GM10266 (cell line): ENCODE measurements around the gene RAPGEF4.

Experiments
- DNase-seq: peaks from one replicate; pipeline ENCODE4 v3.0.0; 2012; ENCODE audit errors: extremely low spot score
- TF ChIP-seq, protein P1 (sequence below): IDR thresholded peaks from 2 replicates; pipeline ENCODE4 v1.5.1; 2012; ENCODE audit warnings: mild to moderate bottlenecking, low read depth; ENCODE audit not compliant: control insufficient read depth, insufficient read depth; ENCODE audit errors: missing control alignments

Gene RAPGEF4

GRCh38 chr2:172811027-172811426, 75.4 kb downstream of the RAPGEF4 start:
- no peak for DNase-seq
- TF ChIP-seq, protein P1, sequence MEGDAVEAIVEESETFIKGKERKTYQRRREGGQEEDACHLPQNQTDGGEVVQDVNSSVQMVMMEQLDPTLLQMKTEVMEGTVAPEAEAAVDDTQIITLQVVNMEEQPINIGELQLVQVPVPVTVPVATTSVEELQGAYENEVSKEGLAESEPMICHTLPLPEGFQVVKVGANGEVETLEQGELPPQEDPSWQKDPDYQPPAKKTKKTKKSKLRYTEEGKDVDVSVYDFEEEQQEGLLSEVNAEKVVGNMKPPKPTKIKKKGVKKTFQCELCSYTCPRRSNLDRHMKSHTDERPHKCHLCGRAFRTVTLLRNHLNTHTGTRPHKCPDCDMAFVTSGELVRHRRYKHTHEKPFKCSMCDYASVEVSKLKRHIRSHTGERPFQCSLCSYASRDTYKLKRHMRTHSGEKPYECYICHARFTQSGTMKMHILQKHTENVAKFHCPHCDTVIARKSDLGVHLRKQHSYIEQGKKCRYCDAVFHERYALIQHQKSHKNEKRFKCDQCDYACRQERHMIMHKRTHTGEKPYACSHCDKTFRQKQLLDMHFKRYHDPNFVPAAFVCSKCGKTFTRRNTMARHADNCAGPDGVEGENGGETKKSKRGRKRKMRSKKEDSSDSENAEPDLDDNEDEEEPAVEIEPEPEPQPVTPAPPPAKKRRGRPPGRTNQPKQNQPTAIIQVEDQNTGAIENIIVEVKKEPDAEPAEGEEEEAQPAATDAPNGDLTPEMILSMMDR = no peak

- TF ChIP-seq, protein P1 = no peak
These were observed 76.6 kb downstream of the RAPGEF4 start for GRCh38 chr2:172812158-172812744.

DNA sequence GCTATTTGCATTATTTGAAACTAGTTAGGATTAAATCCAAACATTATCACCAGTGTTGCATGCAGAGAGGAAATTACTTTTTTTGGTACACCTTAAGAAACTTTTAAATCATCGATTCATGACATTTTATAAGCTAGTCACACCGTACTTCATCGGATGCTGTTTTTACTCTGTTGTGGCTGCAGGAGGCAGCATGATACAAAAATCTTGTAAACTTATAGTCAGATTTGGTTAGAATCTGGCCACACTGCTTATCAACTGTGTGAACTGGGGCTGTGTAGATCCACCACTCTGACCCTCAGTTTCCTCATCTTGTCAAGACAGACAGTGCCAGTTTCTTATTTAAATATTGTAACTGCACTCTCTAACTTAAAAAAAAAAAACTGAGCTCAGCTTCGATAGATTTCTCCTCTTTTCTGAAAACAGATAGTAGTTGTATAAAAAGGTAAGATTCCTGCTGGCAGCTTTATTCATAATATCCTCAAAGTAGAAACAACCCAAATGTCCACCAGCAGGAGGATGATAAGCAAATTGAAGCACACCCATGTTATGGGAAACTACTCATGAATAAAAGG, 77.8 kb downstream of the RAPGEF4 start:
- no peak for DNase-seq
- TF ChIP-seq, protein P1 = no peak

More at GRCh38 chr2:172812158-172812744, 76.6 kb downstream of the RAPGEF4 start:
- no peak for DNase-seq

DNA sequence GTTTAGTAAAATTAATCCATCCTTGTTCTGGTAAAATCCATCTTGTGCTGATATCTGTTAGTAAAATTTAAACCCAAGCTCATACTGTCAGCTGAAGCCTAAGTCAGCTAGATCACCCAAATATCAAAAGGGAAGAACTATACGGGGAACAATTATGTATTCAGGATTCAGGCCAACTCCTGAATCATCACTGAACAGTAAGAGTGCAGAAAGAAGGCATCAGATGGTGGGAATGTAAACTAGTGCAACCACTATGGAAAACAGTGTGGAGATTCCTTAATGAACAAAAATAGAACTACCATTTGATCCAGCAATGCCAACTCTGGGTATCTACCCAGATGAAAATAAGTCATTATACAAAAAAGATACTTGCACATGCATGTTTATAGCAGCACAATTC, 81.8 kb downstream of the RAPGEF4 start:
- TF ChIP-seq, protein P1 = no peak
- DNase-seq = no peak

GRCh38 chr2:172819943-172820342, 84.3 kb downstream of the RAPGEF4 start:
- TF ChIP-seq, protein P1 = no peak
- no peak for DNase-seq

DNA sequence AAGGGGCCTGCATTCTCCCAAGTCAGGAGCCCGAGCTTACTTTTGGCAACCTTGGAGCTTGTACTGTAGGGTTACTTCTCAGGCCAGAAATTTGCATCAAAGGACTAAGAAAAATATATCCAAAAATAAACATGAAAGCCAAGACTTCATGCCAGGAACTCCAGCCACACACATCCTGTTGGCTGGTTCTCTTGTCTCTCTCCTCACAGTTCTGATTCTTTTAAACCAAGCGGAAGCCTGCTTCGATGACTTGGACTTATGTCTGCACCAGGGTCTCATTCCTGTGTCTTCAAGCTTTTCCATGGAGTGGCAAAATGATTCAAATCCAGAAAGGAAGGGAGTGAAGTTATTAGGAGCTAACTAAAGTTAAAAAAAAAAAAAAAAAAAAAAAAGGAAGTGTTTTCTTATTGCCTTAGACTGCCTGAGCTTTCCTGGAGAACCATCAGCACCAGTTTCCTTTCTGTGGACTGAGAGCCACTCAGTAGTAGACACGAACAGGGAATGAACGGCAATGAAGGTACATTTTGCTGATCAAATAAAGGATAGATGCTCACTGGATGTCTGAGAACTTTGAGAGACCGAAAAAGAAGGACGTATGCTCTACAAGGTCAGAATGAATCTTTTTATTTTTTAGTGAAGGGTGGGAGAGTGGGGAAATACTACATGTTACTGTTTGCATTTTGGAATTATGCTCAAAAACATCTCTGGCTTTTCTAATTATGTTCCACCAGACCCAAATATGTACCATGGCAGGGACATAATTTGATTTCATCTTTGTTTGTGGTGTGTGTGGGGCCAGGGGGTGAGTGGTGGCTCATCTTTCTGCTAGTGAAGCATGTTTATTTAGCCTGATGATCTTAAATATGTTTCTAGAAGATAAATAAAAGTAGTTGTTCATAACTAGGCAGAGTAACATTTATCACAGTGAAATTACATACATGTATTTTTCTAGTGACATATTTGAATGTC, 86.0 kb downstream of the RAPGEF4 start:
- no peak for DNase-seq
- TF ChIP-seq, protein P1 = no peak

- DNase-seq = no peak
- TF ChIP-seq, protein P1 = no peak
These were observed 86.9 kb downstream of the RAPGEF4 start for GRCh38 chr2:172822585-172822984.
